Embryonic facial prominence (tissue), 1 donor: Measurements from ENCODE around the gene GALNT18.
A peak's percentile ranks its signal among the peaks of the same experiment; 100 is the strongest.

Experiments
- DNase-seq: peaks from one replicate; pipeline ENCODE4 v3.0.0-alpha.2; 2016; ENCODE audit errors: extremely low spot score

GALNT18 gene

DNA sequence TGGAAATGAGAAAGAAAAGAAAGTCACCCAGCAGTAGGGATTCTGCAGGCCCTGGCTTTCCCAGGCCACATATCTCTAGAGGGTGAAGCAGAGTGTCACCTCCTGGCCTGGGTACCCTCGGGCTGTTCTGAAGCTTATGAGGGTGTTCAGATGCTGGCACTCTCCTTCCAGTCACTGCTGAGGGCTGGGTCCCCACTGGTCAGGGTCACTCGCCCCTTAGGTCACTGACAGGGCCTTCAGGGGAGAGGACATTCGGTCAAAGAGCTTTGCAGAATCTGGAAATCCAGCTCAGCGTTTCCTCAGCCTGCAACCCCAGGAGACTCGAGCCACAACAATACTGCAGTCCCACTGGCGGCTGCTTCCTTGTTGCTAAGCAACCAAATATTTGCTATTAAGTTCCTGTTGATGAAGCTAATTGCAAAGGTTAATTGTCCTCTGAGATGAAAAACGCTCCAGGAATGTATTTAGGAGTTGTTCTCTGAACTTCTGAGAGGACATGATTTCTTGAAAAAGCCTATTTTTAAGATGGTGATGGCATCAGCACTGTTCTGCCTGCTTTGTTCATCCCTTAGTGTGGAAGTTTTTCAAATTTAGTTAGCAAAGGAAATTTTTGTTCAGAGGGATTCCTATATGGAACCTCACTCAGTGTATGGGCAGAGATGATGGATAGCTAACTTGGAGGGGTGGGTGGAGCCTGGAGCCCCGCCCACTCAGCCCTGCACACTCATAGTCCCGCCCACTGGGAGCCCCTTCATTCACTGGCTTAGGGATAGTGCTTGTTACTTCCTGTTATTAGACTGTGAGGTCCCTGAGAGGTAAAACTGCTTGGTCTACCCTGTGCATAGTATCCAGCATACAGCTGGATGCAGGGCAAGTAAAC is 378.0 kb downstream of the GALNT18 start:
- peak; percentile 8 for DNase-seq

DNA sequence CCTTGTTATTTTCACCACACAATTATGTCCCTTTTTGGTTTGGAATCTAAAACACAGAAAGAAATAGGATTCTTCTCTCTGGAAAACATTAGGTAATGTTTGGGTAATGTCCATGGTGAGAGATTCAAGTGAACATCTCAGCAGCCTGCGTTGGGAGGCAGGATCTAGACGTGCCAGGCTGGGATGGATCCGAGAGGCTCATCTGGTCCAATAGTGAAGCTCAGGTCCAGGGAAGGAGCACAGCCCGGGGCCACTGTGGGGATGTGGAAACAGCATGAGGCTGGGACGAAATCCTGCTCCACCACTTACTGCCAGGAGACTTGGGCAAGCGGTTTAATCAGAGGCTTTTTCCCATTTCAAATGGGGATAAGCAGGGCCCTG is 378.6 kb downstream of the GALNT18 start:
- no peak for DNase-seq

DNA sequence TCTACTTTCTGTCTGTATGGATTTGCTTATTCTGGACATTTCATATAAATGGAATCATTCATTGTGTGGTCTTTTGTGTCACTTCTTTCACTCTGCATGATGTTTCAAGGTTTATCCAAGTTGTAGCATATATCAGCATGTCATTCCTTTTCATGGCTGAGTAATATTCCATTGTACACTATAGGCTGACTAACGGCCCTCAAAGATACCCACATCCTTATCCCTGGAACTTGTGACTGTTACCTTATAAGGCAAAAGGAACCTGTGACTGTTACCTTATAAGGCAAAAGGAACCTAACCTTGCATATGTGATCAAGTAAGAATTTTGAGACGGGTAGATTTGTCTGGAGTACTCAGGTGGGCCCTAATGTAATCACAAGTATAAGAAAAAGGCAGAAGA is 380.5 kb downstream of the GALNT18 start:
- no peak for DNase-seq

- DNase-seq: no peak
Measured at GRCh38 chr11:11239959-11240358, 381.8 kb downstream of the GALNT18 start.

DNA sequence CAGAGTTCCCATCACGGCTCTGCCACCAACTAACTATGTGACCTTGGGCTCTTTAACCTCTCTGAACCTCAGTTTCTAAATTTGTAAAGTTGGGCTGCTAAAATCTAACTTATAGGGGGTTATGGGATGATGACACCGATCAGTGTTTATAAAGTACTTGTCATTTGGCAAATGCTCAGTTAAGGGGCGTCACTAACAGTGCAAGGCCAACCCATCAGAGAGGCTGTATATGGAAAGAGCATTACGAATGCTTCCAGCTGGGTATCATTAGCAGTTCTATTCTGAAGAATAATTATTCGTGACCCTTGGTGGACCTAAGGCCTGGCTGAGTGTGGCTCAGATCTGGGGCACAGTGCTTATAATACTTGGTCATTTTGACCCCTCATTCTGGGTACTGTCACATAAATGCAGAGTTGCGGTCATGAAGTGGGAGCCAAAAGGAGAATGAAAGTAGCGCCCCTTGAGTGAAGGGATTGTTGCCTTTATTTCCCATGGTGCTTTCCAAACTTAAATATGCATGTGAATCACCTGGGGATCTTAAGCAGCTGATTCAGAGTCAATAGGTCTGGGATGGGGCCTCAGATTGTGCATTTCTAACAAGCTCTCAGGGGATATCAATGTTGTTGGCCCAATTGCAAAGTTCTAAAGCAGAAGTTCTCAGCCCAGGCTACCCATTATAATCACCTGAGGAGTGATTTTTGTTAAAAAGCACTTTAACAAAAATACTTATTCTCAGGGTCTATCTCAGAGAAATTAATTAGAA is 384.6 kb downstream of the GALNT18 start:
- no peak for DNase-seq

GRCh38 chr11:11236498-11237059 is 385.2 kb downstream of the GALNT18 start:
- DNase-seq: no peak

GRCh38 chr11:11231763-11232162 is 390.0 kb downstream of the GALNT18 start:
- DNase-seq: no peak

DNA sequence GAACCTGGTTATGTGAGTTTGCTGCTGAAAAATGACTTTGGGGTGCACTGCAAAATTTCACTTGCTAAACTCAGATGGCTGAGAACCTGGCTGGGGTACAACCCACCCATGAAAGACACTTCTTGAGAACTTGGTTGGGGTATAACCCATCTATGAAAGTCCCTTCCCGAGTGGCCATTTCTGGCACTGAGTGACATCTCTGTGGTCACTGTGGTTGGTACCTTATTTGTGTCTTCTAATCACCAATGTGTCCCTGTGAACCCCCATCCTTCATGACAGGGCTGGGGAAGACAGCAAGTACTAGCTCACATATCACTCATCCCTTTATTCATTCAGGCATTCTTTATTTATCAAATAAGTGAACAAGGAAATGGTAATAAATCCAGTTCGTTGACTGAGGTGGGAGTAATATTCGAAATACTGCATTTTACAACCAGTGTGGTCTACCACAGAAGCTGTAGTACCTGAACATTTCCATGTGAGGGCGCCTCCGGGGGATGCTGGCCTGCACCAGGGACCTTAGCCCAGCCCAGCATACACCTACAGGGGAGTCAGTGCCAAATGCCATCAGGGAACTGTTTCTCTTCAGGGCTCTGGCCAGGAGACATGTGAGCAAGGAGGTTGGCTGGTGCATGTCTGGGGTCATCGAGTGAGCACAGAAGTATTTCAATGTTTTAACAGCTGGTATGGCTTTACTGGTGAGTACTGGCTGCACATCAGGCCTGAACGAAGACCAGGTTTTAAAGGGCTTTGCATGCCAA is 390.8 kb downstream of the GALNT18 start:
- DNase-seq: no peak

GRCh38 chr11:11230087-11230486 is 391.7 kb downstream of the GALNT18 start:
- DNase-seq: no peak

- no peak for DNase-seq
Measured at GRCh38 chr11:11229647-11230046, 392.2 kb downstream of the GALNT18 start.

- DNase-seq: no peak
Measured at GRCh38 chr11:11227296-11228085, 394.3 kb downstream of the GALNT18 start.
